ENCODE results near the gene PRR33. TPM values are rescaled to one million over a fixed set of nuclear protein-coding genes. Genes with fewer than 3 reads are reported as not detected.
A peak's percentile ranks its signal among the peaks of the same experiment; 100 is the strongest.

PRR33 gene
- total and polyA plus RNA-seq, 4 donors, result 0.08 to 0.13 TPM; not detected in 2

DNA sequence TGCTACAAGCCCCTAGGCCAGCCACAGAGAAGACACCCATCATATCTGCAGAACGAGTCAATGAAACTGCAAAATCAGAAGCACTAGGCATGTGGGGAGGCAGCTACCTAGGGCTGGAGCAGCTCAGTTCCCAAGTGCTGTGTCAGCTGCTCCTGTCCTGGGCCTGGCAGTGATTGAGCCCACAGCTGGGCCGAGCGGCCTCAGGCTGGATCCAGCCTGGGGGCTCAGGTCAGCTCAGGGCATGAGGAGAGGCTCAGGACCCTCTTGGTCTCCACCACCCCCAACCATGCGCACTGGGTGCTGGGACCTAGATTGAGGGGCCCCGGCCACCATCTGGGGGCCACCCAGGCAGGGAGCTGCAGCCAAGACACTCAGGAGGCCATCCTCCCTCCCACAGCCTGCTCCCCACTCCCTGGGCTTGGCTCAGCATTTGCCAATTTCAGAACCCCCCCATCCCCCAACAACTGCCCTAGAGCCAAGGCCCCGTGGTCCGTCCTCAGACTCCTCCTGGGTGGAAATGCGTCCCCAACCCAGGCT lies 25.4 kb upstream of the PRR33 start:
- DNase-seq (peak; percentile 46 to 80 (median 61)), ATAC-seq (ENCODE audit: insufficient read depth, low FRiP score) (no peak)
- H3K4me3 ChIP-seq, result no peak overlapping the region
- H3K4me1 ChIP-seq (ENCODE audit: control insufficient read depth in 5 of 5, insufficient read depth in 5 of 5, low read length in 5 of 5), result peaks cover 0 to 25% (median 9%) of the 10 kb centered on the region in 5 donors
- TF ChIP-seq, protein P1, sequence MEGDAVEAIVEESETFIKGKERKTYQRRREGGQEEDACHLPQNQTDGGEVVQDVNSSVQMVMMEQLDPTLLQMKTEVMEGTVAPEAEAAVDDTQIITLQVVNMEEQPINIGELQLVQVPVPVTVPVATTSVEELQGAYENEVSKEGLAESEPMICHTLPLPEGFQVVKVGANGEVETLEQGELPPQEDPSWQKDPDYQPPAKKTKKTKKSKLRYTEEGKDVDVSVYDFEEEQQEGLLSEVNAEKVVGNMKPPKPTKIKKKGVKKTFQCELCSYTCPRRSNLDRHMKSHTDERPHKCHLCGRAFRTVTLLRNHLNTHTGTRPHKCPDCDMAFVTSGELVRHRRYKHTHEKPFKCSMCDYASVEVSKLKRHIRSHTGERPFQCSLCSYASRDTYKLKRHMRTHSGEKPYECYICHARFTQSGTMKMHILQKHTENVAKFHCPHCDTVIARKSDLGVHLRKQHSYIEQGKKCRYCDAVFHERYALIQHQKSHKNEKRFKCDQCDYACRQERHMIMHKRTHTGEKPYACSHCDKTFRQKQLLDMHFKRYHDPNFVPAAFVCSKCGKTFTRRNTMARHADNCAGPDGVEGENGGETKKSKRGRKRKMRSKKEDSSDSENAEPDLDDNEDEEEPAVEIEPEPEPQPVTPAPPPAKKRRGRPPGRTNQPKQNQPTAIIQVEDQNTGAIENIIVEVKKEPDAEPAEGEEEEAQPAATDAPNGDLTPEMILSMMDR (IDR thresholded peaks at IDR 0.05; ENCODE audit: control extremely low read depth, extremely low read depth), result no peak
- H3K36me3 ChIP-seq (ENCODE audit: control insufficient read depth in 4 of 4, insufficient read depth in 4 of 4, low read length in 4 of 4), result no peaks in the 10 kb centered on the region
- no peaks in the 10 kb centered on the region for H3K27me3 ChIP-seq (ENCODE audit: control insufficient read depth in 3 of 3, insufficient read depth in 3 of 3, low read length in 2 of 3)
- peaks cover 0 to 1% (median 0%) of the 10 kb centered on the region in 4 donors for H3K9me3 ChIP-seq (ENCODE audit: control insufficient read depth in 4 of 4, insufficient read depth in 3 of 4, low read length in 3 of 4)
- 76 to 90% methylated on average over 8 of the region's 8 CpGs for WGBS, 2 donors
- H3K9ac ChIP-seq (ENCODE audit: insufficient read depth in 1 of 2, low read length in 2 of 2), result no peak overlapping the region
- no peak overlapping the region for H3K27ac ChIP-seq (ENCODE audit: low read depth in 1 of 2, low read length in 1 of 2)

DNA sequence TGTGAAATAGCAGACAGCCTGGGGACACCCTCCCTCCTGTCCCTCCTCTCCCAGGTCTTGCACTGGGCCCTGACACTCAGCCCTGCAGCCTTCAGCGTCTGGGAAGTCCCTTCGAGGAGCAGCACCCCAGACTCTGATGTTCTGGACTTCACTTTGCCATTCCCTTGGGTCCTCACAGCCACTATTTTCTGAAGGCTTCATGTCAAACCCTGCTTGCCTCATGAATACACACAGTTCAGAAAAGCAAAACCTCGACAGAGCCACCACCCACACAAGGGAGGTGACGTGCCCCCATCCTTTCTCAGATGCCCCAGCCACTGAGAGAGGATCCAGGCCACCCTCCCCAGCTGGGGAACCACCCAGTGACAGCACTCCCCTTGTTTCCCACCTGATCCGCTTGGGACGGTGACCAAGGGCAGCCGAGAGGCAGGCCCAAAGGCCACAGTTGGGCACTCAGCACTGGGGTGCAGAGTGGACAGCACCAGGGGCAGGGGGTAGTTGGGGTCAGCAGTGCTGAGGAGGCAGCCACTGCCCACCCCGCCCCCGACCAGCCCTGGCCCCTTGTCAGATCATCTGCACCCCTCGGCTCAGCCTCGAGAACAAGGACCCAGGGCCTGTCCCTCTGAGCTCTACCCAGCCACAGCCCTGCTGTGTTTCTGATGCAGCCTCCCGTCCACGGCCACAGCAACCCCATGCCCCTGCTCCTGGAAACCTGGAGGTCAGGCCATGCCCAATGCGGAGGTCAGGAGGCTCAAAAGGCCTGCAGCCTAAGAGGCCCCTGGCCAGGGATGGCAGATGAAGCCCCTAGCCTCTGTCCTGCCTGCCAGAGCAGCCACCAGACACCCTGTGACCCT lies 24.7 kb upstream of the PRR33 start:
- TF ChIP-seq, protein P1 (IDR thresholded peaks at IDR 0.05; ENCODE audit: control extremely low read depth, extremely low read depth), result no peak
- Histone ChIP-seq H3K27me3 (ENCODE audit: control insufficient read depth in 3 of 3, insufficient read depth in 3 of 3, low read length in 2 of 3) (no peaks in the 10 kb centered on the region), H3K9ac (ENCODE audit: insufficient read depth in 1 of 2, low read length in 2 of 2) (no peak overlapping the region), H3K4me3 (no peak overlapping the region), H3K9me3 (ENCODE audit: control insufficient read depth in 4 of 4, insufficient read depth in 3 of 4, low read length in 3 of 4) (peaks cover 0 to 1% (median 0%) of the 10 kb centered on the region in 4 donors), H3K4me1 (ENCODE audit: control insufficient read depth in 5 of 5, insufficient read depth in 5 of 5, low read length in 5 of 5) (peaks cover 0 to 18% (median 4%) of the 10 kb centered on the region in 5 donors), H3K36me3 (ENCODE audit: control insufficient read depth in 4 of 4, insufficient read depth in 4 of 4, low read length in 4 of 4) (no peaks in the 10 kb centered on the region), H3K27ac (ENCODE audit: low read depth in 1 of 2, low read length in 1 of 2) (no peak overlapping the region)
- WGBS, 2 donors, result 84 to 86% methylated on average over 14 of the region's 14 CpGs
- no peak for DNase-seq
- ATAC-seq (ENCODE audit: insufficient read depth, low FRiP score), result no peak

GRCh38 chr11:1915795-1916131 lies 24.1 kb upstream of the PRR33 start:
- Histone ChIP-seq H3K4me1 (ENCODE audit: control insufficient read depth in 5 of 5, insufficient read depth in 5 of 5, low read length in 5 of 5) (peaks cover 0 to 13% (median 4%) of the 10 kb centered on the region in 5 donors), H3K9ac (ENCODE audit: insufficient read depth in 1 of 2, low read length in 2 of 2) (no peak overlapping the region), H3K4me3 (no peak overlapping the region), H3K36me3 (ENCODE audit: control insufficient read depth in 4 of 4, insufficient read depth in 4 of 4, low read length in 4 of 4) (no peaks in the 10 kb centered on the region), H3K27ac (ENCODE audit: low read depth in 1 of 2, low read length in 1 of 2) (no peak overlapping the region), H3K27me3 (ENCODE audit: control insufficient read depth in 3 of 3, insufficient read depth in 3 of 3, low read length in 2 of 3) (no peaks in the 10 kb centered on the region), H3K9me3 (ENCODE audit: control insufficient read depth in 4 of 4, insufficient read depth in 3 of 4, low read length in 3 of 4) (peaks cover 0 to 1% (median 0%) of the 10 kb centered on the region in 4 donors)
- whole genome bisulfite sequencing, 2 donors, result 92 to 95% methylated on average over 2 of the region's 2 CpGs
- TF ChIP-seq, protein P1 (IDR thresholded peaks at IDR 0.05; ENCODE audit: control extremely low read depth, extremely low read depth), result no peak
- DNase-seq, result no peak
- ATAC-seq (ENCODE audit: insufficient read depth, low FRiP score), result no peak
